ENCODE results near the gene SRMS. TPM values are rescaled to one million over a fixed set of nuclear protein-coding genes. Genes with fewer than 3 reads are reported as not detected.

Gene SRMS
- total RNA-seq, 1 donor from 2014 or later: not detected

GRCh38 chr20:63521602-63522001, 25.9 kb downstream of the SRMS start:
- ATAC-seq (no peak), DNase-seq (no peak)
- intact Hi-C loops (cut with DNase I): no loop called here
- Histone ChIP-seq H3K27ac (peak overlapping the region; percentile 97), H3K36me3 (peaks cover 18% of the 10 kb centered on the region), H3K9me3 (no peaks in the 10 kb centered on the region), H3K4me1 (peaks cover 21% of the 10 kb centered on the region), H3K27me3 (no peaks in the 10 kb centered on the region), H3K4me3 (peak overlapping the region; percentile 87)
- no peak for TF ChIP-seq CTCF (IDR thresholded peaks at IDR 0.05)

- peak; percentile 4 for TF ChIP-seq CTCF (IDR thresholded peaks at IDR 0.05)
- H3K36me3 ChIP-seq: peaks cover 18% of the 10 kb centered on the region
- peak overlapping the region; percentile 87 for H3K4me3 ChIP-seq
- ATAC-seq (peak; percentile 78), DNase-seq (peak; percentile 93)
- H3K4me1 ChIP-seq: peaks cover 21% of the 10 kb centered on the region
- no peaks in the 10 kb centered on the region for H3K9me3 ChIP-seq
- intact Hi-C loops (cut with DNase I): no loop called here
- H3K27ac ChIP-seq: peak overlapping the region; percentile 97
- no peaks in the 10 kb centered on the region for H3K27me3 ChIP-seq
Observed at GRCh38 chr20:63520934-63521601, 26.5 kb downstream of the SRMS start.

GRCh38 chr20:63520504-63520933, 27.0 kb downstream of the SRMS start, which contains the start of gene PPDPF:
PPDPF (plus strand) TSS chr20:63520765; CDS start chr20:63521309, 544 bp downstream.
- ATAC-seq: peak; percentile 91
- TF ChIP-seq CTCF (IDR thresholded peaks at IDR 0.05): no peak
- peak within 1 kb of the TSS; percentile 97 for H3K27ac ChIP-seq
- no peaks in the 10 kb centered on the region for H3K9me3 ChIP-seq
- peaks cover 21% of the 10 kb centered on the region for H3K4me1 ChIP-seq
- intact Hi-C loops (cut with DNase I): no loop called here
- H3K36me3 ChIP-seq: peaks cover 18% of the 10 kb centered on the region
- peak; percentile 92 for DNase-seq
- no peaks in the 10 kb centered on the region for H3K27me3 ChIP-seq
- H3K4me3 ChIP-seq: peak within 1 kb of the TSS; percentile 87

GRCh38 chr20:63519668-63520503, 27.7 kb downstream of the SRMS start:
- Histone ChIP-seq H3K4me1 (peaks cover 21% of the 10 kb centered on the region), H3K36me3 (peaks cover 18% of the 10 kb centered on the region), H3K27me3 (no peaks in the 10 kb centered on the region), H3K9me3 (no peaks in the 10 kb centered on the region), H3K4me3 (peak overlapping the region; percentile 87), H3K27ac (peak overlapping the region; percentile 97)
- TF ChIP-seq CTCF (IDR thresholded peaks at IDR 0.05): peak; percentile 28
- intact Hi-C loops (cut with DNase I): no loop called here
- peak; percentile 53 for ATAC-seq
- peak; percentile 88 for DNase-seq

- Histone ChIP-seq H3K9me3 (no peaks in the 10 kb centered on the region), H3K36me3 (peaks cover 18% of the 10 kb centered on the region), H3K4me1 (peaks cover 21% of the 10 kb centered on the region), H3K27ac (peak overlapping the region; percentile 97), H3K27me3 (no peaks in the 10 kb centered on the region), H3K4me3 (peak overlapping the region; percentile 87)
- DNase-seq: peak; percentile 70
- intact Hi-C loops (cut with DNase I): no loop called here
- no peak for ATAC-seq
- TF ChIP-seq CTCF (IDR thresholded peaks at IDR 0.05): no peak
Observed at GRCh38 chr20:63518946-63519667, 28.4 kb downstream of the SRMS start.
